ENCODE measurements around the gene CD247.

CD247 gene

DNA sequence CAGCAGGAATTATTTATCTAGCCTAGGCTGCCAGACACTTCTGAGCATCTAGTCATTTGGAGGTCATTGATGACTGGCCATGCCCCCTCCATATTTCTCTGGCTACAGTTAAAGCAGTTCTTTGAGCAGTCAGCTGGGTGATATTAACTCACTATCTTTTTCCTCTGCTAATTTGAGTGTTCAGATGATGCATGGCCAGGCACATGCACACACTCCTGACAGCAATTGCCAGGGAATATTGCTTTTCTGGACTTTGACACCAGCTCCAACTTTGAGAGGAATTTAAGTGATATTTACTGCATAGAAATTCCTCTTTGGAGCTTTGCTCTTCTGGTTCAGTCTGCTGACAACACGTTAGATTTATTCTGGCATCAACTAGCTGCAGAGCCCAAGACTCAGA lies 52.6 kb downstream of the CD247 start:
- DNase-seq, result no peak
- no peaks in the 10 kb centered on the region for H3K9me3 Mint-ChIP-seq
- no peaks in the 10 kb centered on the region for H3K27me3 Mint-ChIP-seq (ENCODE audit: low read depth, poor library complexity)
- H3K27ac Mint-ChIP-seq, result peak overlapping the region; percentile 65
- no peaks in the 10 kb centered on the region for H3K36me3 Mint-ChIP-seq (ENCODE audit: low read depth)
- no peak overlapping the region for H3K4me3 Mint-ChIP-seq
- TF ChIP-seq, protein P1, sequence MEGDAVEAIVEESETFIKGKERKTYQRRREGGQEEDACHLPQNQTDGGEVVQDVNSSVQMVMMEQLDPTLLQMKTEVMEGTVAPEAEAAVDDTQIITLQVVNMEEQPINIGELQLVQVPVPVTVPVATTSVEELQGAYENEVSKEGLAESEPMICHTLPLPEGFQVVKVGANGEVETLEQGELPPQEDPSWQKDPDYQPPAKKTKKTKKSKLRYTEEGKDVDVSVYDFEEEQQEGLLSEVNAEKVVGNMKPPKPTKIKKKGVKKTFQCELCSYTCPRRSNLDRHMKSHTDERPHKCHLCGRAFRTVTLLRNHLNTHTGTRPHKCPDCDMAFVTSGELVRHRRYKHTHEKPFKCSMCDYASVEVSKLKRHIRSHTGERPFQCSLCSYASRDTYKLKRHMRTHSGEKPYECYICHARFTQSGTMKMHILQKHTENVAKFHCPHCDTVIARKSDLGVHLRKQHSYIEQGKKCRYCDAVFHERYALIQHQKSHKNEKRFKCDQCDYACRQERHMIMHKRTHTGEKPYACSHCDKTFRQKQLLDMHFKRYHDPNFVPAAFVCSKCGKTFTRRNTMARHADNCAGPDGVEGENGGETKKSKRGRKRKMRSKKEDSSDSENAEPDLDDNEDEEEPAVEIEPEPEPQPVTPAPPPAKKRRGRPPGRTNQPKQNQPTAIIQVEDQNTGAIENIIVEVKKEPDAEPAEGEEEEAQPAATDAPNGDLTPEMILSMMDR (IDR thresholded peaks at IDR 0.05), result no peak
- peaks cover 75% of the 10 kb centered on the region for H3K4me1 Mint-ChIP-seq

DNA sequence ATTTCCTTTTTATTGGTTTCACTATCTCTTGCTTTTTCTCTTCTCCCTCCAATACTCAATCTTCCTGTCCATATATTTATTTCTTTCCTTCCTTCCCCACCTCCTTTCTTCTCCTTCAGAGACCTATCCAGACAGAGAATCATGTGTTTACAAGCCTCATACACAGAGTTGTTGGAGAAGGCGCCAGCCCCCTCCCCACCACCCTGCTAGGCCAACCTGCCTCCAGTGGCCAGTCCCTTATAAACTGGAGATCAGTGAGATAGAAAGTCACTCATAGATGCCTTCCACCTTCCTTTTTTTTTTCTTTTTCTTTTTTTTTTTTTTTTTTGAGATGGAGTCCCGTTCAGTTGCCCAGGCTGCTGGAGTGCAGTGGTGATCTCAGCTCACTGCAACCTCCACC lies 53.3 kb downstream of the CD247 start:
- no peaks in the 10 kb centered on the region for H3K36me3 Mint-ChIP-seq (ENCODE audit: low read depth)
- H3K27ac Mint-ChIP-seq, result peak overlapping the region; percentile 68
- H3K9me3 Mint-ChIP-seq, result no peaks in the 10 kb centered on the region
- no peaks in the 10 kb centered on the region for H3K27me3 Mint-ChIP-seq (ENCODE audit: low read depth, poor library complexity)
- peak overlapping the region; percentile 5 for H3K4me3 Mint-ChIP-seq
- peaks cover 77% of the 10 kb centered on the region for H3K4me1 Mint-ChIP-seq
- no peak for DNase-seq
- TF ChIP-seq, protein P1 (IDR thresholded peaks at IDR 0.05), result no peak

DNA sequence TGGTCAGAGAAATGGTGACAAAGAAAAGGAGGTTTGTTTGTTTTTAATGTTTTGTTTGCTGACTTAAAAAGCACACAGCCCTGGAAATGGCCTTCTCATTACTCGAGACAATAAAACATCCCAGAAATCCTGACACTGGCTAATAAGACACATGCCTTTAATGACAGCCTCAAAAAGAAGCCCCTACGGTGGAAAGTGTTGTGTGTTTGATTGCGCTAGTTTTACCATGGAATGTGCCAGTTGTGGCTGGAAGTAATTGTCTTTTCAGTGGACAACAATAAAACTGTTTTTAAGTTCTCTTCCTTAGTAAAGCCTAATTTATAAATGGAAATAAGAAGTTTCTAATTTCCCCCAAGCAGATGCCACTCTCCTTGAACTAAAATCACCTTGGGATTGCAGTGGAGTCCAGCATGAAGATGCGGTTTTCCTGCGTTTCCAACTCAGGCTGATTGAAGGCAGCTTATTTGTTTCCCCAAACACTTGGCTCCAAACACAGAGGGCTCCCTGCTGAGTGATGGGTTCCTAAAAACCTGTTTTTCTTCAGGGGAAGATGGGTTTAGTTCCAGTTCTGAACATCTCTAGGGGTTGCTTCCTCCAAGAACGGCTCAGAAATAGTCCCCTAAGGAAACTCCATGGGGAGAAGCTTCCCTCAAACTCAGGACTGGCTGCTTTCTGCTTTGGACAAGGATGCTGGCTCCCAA lies 54.3 kb downstream of the CD247 start:
- H3K9me3 Mint-ChIP-seq, result no peaks in the 10 kb centered on the region
- no peak for DNase-seq

DNA sequence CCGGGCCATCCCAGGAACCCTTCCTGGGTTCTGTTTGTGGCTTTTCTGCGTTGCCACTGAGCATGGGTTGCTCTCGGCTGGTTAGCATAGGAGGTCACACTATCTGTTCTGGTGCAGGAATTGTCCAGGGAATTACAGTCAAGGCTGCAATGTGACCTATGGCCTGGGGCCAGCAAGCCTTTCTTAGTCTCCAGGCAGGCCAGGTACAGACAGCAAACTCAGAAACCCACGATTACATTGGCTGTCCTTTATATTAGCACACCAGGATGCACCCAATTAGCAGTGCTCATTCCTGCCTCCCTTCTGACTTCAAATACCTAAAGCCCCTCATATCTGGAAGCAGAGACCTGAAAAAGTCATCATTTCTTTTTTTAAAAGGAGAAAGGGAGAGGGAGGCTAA lies 55.2 kb downstream of the CD247 start:
- Mint-ChIP-seq H3K9me3 (no peaks in the 10 kb centered on the region), H3K36me3 (ENCODE audit: low read depth) (no peaks in the 10 kb centered on the region), H3K4me3 (no peak overlapping the region), H3K4me1 (peaks cover 58% of the 10 kb centered on the region), H3K27ac (peak overlapping the region; percentile 68), H3K27me3 (ENCODE audit: low read depth, poor library complexity) (no peaks in the 10 kb centered on the region)
- TF ChIP-seq, protein P1 (IDR thresholded peaks at IDR 0.05), result no peak
- no peak for DNase-seq

More for the DNA sequence above, 54.3 kb downstream of the CD247 start:
- H3K4me1 Mint-ChIP-seq, result peaks cover 68% of the 10 kb centered on the region
- H3K27ac Mint-ChIP-seq, result peak overlapping the region; percentile 68
- H3K36me3 Mint-ChIP-seq (ENCODE audit: low read depth), result no peaks in the 10 kb centered on the region
- TF ChIP-seq, protein P1 (IDR thresholded peaks at IDR 0.05), result no peak
- no peaks in the 10 kb centered on the region for H3K27me3 Mint-ChIP-seq (ENCODE audit: low read depth, poor library complexity)
- H3K4me3 Mint-ChIP-seq, result peak overlapping the region; percentile 7

DNA sequence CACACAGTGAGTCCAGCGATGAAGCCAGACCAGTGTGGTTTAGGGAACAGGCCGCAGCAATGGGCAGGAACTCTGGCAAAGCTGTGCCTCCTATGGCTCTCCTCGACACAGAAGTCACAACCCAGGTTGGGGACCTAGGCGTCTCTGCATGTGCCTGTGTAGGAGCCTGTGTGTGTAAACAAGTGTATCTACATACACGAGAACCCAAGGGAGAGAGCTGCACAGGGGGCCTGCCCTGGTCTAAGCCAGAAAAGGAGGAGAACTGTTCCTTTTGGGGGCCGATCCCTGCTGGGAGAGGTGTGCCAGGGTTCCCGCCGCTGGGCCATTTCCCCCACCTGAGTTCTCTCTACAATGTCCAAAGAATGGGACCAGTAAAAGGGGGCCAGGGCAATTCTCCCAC lies 56.0 kb downstream of the CD247 start:
- peaks cover 51% of the 10 kb centered on the region for H3K4me1 Mint-ChIP-seq
- H3K4me3 Mint-ChIP-seq, result no peak overlapping the region
- no peaks in the 10 kb centered on the region for H3K27me3 Mint-ChIP-seq (ENCODE audit: low read depth, poor library complexity)
- no peak overlapping the region for H3K27ac Mint-ChIP-seq
- TF ChIP-seq, protein P1 (IDR thresholded peaks at IDR 0.05), result no peak
- no peaks in the 10 kb centered on the region for H3K9me3 Mint-ChIP-seq
- no peak for DNase-seq
- H3K36me3 Mint-ChIP-seq (ENCODE audit: low read depth), result no peaks in the 10 kb centered on the region

DNA sequence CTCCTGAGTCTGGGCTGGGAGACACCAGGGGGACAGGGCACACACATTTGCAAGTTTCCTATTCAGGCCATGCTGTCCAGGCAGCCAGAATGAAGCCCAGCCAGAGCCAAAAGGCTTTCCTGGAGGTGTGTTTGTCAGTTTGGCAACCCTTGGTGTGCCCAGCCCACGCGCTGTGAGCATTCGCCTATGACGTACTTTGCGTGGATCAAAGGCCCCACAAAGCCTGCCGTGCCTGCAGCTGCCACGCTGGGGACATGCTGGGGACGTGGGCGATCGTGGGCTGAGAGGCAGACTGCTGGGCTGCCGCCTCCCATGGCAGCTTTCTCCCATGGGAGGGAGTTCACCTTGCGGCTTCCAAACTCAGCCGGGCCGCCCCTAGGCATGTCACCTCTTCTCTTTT lies 57.5 kb downstream of the CD247 start:
- TF ChIP-seq, protein P1 (IDR thresholded peaks at IDR 0.05), result no peak
- Mint-ChIP-seq H3K4me1 (peaks cover 44% of the 10 kb centered on the region), H3K4me3 (no peak overlapping the region), H3K36me3 (ENCODE audit: low read depth) (no peaks in the 10 kb centered on the region), H3K9me3 (no peaks in the 10 kb centered on the region), H3K27me3 (ENCODE audit: low read depth, poor library complexity) (peaks cover 5% of the 10 kb centered on the region), H3K27ac (no peak overlapping the region)
- DNase-seq, result no peak

Data from nephron progenitor cell (in vitro differentiated cells).